Lower leg skin (tissue), 3 donors: ENCODE results near the gene ZNF526.

Source experiments
- CTCF ChIP-seq, 3 donors: fragments of 450-650 bp; IDR thresholded peaks; one replicate each; pipeline ENCODE4 v1.5.1; 2016; ENCODE audit warnings: antibody characterized with exemption in 3 of 3, mild to moderate bottlenecking in 3 of 3, moderate library complexity in 2 of 3
- POLR2A ChIP-seq, 2 donors: fragments of 450-650 bp; IDR thresholded peaks; one replicate each; pipeline ENCODE4 v1.6.1; 2016 to 2017; ENCODE audit warnings: antibody characterized with exemption in 2 of 2, mild to moderate bottlenecking in 1 of 2, moderate library complexity in 1 of 2

- TF ChIP-seq CTCF (IDR thresholded peaks at IDR 0.05) (no peak), POLR2A (IDR thresholded peaks at IDR 0.05) (no peak)
Observed at GRCh38 chr19:42249149-42249750, 29.1 kb downstream of the ZNF526 start.
